H1 (cell line): ENCODE results near the gene AMOT. TPM values are rescaled to one million over a fixed set of nuclear protein-coding genes. Genes with fewer than 3 reads are reported as not detected.

ENCODE experiments used
- CTCF ChIA-PET: fragments of 300-600 bp; sonication (Branson Sonifier 250); formaldehyde crosslinking; loops from one replicate; lab custom pipeline; 2021; ENCODE audit not compliant: partially characterized antibody; lab: Charles Lee
- POLR2A ChIA-PET: fragments of 300-600 bp; sonication (Branson Sonifier 250); formaldehyde crosslinking; loops from one replicate; lab custom pipeline; 2021; ENCODE audit warnings: inconsistent platforms; ENCODE audit not compliant: partially characterized antibody; lab: Charles Lee
- DNase-seq, 2 experiments: peaks; one replicate each; pipeline versions ENCODE4 v3.0.0 to v3.0.0-alpha.2; 2010 to 2022; ENCODE audit warnings: low spot score in 2 of 2, low read depth in 1 of 2, mixed read lengths in 1 of 2
- FAIRE-seq: peaks from 2 replicates; lab custom pipeline; 2011; peaks lifted over from hg19 to GRCh38; lab: Jason Lieb, UNC
- H2AFZ ChIP-seq: 2 replicates; pipeline ENCODE4 v1.8.1; 2012; ENCODE audit warnings: low read length, inconsistent platforms
- H2AK5ac ChIP-seq: 2 replicates; pipeline ENCODE4 v1.6.1; 2013; ENCODE audit warnings: low read depth, low read length
- H2BK120ac ChIP-seq: replicated peaks from 2 replicates; pipeline ENCODE3; 2013; ENCODE audit warnings: low read depth, low read length, inconsistent platforms
- H2BK12ac ChIP-seq: 2 replicates; pipeline ENCODE4 v1.6.1; 2013; ENCODE audit warnings: low read depth, low read length
- H2BK15ac ChIP-seq: 2 replicates; pipeline ENCODE4 v1.6.1; 2013; ENCODE audit warnings: low read length
- H2BK20ac ChIP-seq: 2 replicates; pipeline ENCODE4 v1.6.1; 2013; ENCODE audit warnings: low read length
- H2BK5ac ChIP-seq: 2 replicates; pipeline ENCODE4 v1.6.1; 2013; ENCODE audit warnings: low read depth, low read length
- H3K14ac ChIP-seq: 2 replicates; pipeline ENCODE4 v1.6.1; 2013; ENCODE audit warnings: inconsistent platforms; ENCODE audit not compliant: insufficient read length
- H3K18ac ChIP-seq: 2 replicates; pipeline ENCODE4 v1.6.1; 2013; ENCODE audit warnings: low read length; ENCODE audit errors: extremely low read depth
- H3K23ac ChIP-seq: 2 replicates; pipeline ENCODE4 v1.6.1; 2013; ENCODE audit warnings: inconsistent platforms; ENCODE audit not compliant: insufficient read length
- H3K23me2 ChIP-seq: 2 replicates; pipeline ENCODE4 v1.6.1; 2013; ENCODE audit warnings: low read depth, low read length
- H3K27ac ChIP-seq: 2 replicates; pipeline ENCODE4 v1.6.1; 2011; ENCODE audit warnings: low read depth, low read length, inconsistent platforms
- H3K27me3 ChIP-seq, 4 experiments: replicated peaks in 1 of 4; 1 replicate in 1 of 4; 2 replicates in 3 of 4; pipeline versions ENCODE4 v1.6.1 to v1.8.1; 2011 to 2013; ENCODE audit warnings: low read length in 3 of 4, mild to moderate bottlenecking in 3 of 4, inconsistent platforms in 2 of 4, mixed read lengths in 2 of 4, moderate library complexity in 1 of 4; ENCODE audit not compliant: control insufficient read depth in 3 of 4, insufficient read depth in 3 of 4; ENCODE audit errors: extremely low read depth in 1 of 4
- H3K36me3 ChIP-seq, 4 experiments: 2 replicates each; pipeline versions ENCODE4 v1.6.1 to v1.8.1; 2011 to 2013; ENCODE audit warnings: mild to moderate bottlenecking in 4 of 4, low read length in 3 of 4, moderate library complexity in 2 of 4, control low read depth in 1 of 4, inconsistent platforms in 1 of 4; ENCODE audit not compliant: insufficient read depth in 4 of 4, control insufficient read depth in 2 of 4
- H3K4ac ChIP-seq: replicated peaks from 2 replicates; pipeline ENCODE3; 2013; ENCODE audit warnings: low read length, low read depth, mixed read lengths, inconsistent platforms; ENCODE audit not compliant: insufficient read length
- H3K4me1 ChIP-seq, 4 experiments: replicated peaks in 1 of 4; 1 replicate in 1 of 4; 2 replicates in 3 of 4; pipeline versions ENCODE4 v1.6.1 to v1.8.1; 2011 to 2013; ENCODE audit warnings: low read length in 3 of 4, inconsistent platforms in 2 of 4, mixed read lengths in 1 of 4; ENCODE audit not compliant: insufficient read depth in 4 of 4, control insufficient read depth in 3 of 4
- H3K4me2 ChIP-seq, 2 experiments: 2 replicates each; pipeline versions ENCODE4 v1.6.1 to v1.8.1; 2011 to 2013; ENCODE audit warnings: low read depth in 2 of 2, low read length in 2 of 2, control low read depth in 1 of 2, inconsistent platforms in 1 of 2, mild to moderate bottlenecking in 1 of 2; ENCODE audit not compliant: insufficient read depth in 1 of 2
- H3K4me3 ChIP-seq, 4 experiments: fragments of 200-600, 300-600 bp in 1 of 4; sonication (generic), shearing (Covaris generic), sonication (Bioruptor Twin) in 1 of 4; 2 replicates each; pipeline versions ENCODE4 v1.5.1 to v1.8.1; 2011 to 2016; ENCODE audit warnings: low read length in 4 of 4, low read depth in 3 of 4, control low read depth in 2 of 4, inconsistent platforms in 2 of 4, mild to moderate bottlenecking in 2 of 4, mixed read lengths in 1 of 4, moderate library complexity in 1 of 4; ENCODE audit not compliant: insufficient read depth in 2 of 4; ENCODE audit errors: extremely low read depth in 1 of 4
- H3K56ac ChIP-seq: replicated peaks from 2 replicates; pipeline ENCODE3; 2013; ENCODE audit warnings: low read depth, mild to moderate bottlenecking, mixed read lengths, low read length, inconsistent platforms; ENCODE audit not compliant: insufficient read length
- H3K79me1 ChIP-seq: 2 replicates; pipeline ENCODE4 v1.6.1; 2013; ENCODE audit warnings: low read depth, low read length, control low read depth
- H3K79me2 ChIP-seq, 2 experiments: 2 replicates each; pipeline versions ENCODE4 v1.6.1 to v1.8.1; 2012 to 2013; ENCODE audit warnings: low read length in 2 of 2, mild to moderate bottlenecking in 2 of 2, inconsistent platforms in 1 of 2; ENCODE audit not compliant: insufficient read depth in 2 of 2, control insufficient read depth in 1 of 2
- H3K9ac ChIP-seq, 4 experiments: replicated peaks in 1 of 4; 1 replicate in 1 of 4; 2 replicates in 3 of 4; pipeline versions ENCODE4 v1.6.1 to v1.8.1; 2011 to 2013; ENCODE audit warnings: low read depth in 3 of 4, low read length in 3 of 4, control low read depth in 2 of 4, mild to moderate bottlenecking in 2 of 4, moderate library complexity in 2 of 4, inconsistent platforms in 1 of 4; ENCODE audit errors: extremely low read depth in 1 of 4
- H3K9me3 ChIP-seq, 2 experiments: 2 replicates each; pipeline versions ENCODE4 v1.6.1 to v1.8.1; 2012 to 2013; ENCODE audit warnings: mild to moderate bottlenecking in 2 of 2, moderate library complexity in 2 of 2, control low read depth in 1 of 2, inconsistent platforms in 1 of 2, low read depth in 1 of 2, low read length in 1 of 2, mixed read lengths in 1 of 2; ENCODE audit not compliant: insufficient read depth in 2 of 2
- H4K20me1 ChIP-seq, 2 experiments: replicated peaks in 1 of 2; 2 replicates each; pipeline versions ENCODE3 to v1.8.1; 2011 to 2013; ENCODE audit warnings: inconsistent platforms in 2 of 2, low read length in 2 of 2, mild to moderate bottlenecking in 1 of 2; ENCODE audit not compliant: insufficient read depth in 2 of 2, control insufficient read depth in 1 of 2
- H4K5ac ChIP-seq: 2 replicates; pipeline ENCODE4 v1.6.1; 2013; ENCODE audit warnings: low read length, low read depth, mixed read lengths, inconsistent platforms; ENCODE audit not compliant: insufficient read length
- H4K8ac ChIP-seq: 2 replicates; pipeline ENCODE4 v1.8.0; 2013; ENCODE audit warnings: mild to moderate bottlenecking, moderate library complexity, low read length, inconsistent platforms; ENCODE audit not compliant: insufficient read depth; ENCODE audit errors: extremely low read depth
- H4K91ac ChIP-seq: replicated peaks from 2 replicates; pipeline ENCODE3; 2013; ENCODE audit warnings: low read length, mixed read lengths, inconsistent platforms; ENCODE audit not compliant: insufficient read length
- CEBPB ChIP-seq: IDR thresholded peaks from 2 replicates; pipeline ENCODE4 v1.6.1; 2012; ENCODE audit warnings: low read depth, low read length
- CHD1 ChIP-seq: IDR thresholded peaks from 2 replicates; pipeline ENCODE4 v1.6.1; 2012; ENCODE audit warnings: low read depth, low read length, improper control_type of control experiment
- EGR1 ChIP-seq: IDR thresholded peaks from 2 replicates; pipeline ENCODE4 v1.6.1; 2011; ENCODE audit warnings: low read depth, low read length, borderline replicate concordance
- EP300 ChIP-seq, 2 experiments: IDR thresholded peaks; 1 replicate in 1 of 2; 2 replicates in 1 of 2; pipeline ENCODE4 v1.6.1; 2011 to 2012; ENCODE audit warnings: low read depth in 2 of 2, low read length in 2 of 2, mild to moderate bottlenecking in 2 of 2, borderline replicate concordance in 1 of 2, inconsistent platforms in 1 of 2, moderate library complexity in 1 of 2
- EZH2 ChIP-seq: fragments of 200-600 bp; sonication (generic); IDR thresholded peaks from 2 replicates; pipeline ENCODE4 v1.7.1; 2012; ENCODE audit warnings: low read depth, mild to moderate bottlenecking, moderate library complexity, low read length, inconsistent platforms; ENCODE audit not compliant: severe bottlenecking
- HDAC6 ChIP-seq: IDR thresholded peaks from one replicate; pipeline ENCODE4 v1.7.1; 2012; ENCODE audit warnings: low read depth, mild to moderate bottlenecking, inconsistent platforms, low read length, moderate library complexity
- MAFK ChIP-seq: IDR thresholded peaks from 2 replicates; pipeline ENCODE4 v1.6.1; 2012; ENCODE audit warnings: low read depth, mild to moderate bottlenecking, improper control_type of control experiment, low read length
- MAX ChIP-seq: IDR thresholded peaks from 2 replicates; pipeline ENCODE4 v1.6.1; 2012; ENCODE audit warnings: inconsistent platforms
- SIRT6 ChIP-seq: IDR thresholded peaks from one replicate; pipeline ENCODE4 v1.7.1; 2012; ENCODE audit warnings: low read length, inconsistent platforms
- TCF12 ChIP-seq: IDR thresholded peaks from 2 replicates; pipeline ENCODE4 v1.6.1; 2011; ENCODE audit warnings: low read depth, mild to moderate bottlenecking, low read length
- WGBS, 2 experiments: shearing (Covaris generic) in 1 of 2; methylation state at CpG; one replicate each; pipeline versions ENCODE4 v1.1.6 to v1.1.7; 2013 to 2015; ENCODE audit warnings: low lambda C conversion rate in 2 of 2, mixed read lengths in 2 of 2, inconsistent platforms in 1 of 2, low coverage in 1 of 2, missing lambda C conversion rate in 1 of 2; ENCODE audit not compliant: insufficient replicate concordance in 2 of 2, insufficient coverage in 1 of 2, insufficient read length in 1 of 2; ENCODE audit errors: extremely low coverage in 1 of 2, missing lambda C conversion rate in 1 of 2; 5-methylcytosine and 5-hydroxymethylcytosine counted together
- polyA plus RNA-seq, 7 experiments: library from polyadenylated mRNA; depleted of rRNA in 3 of 7; stranded (reverse) in 5 of 7; unstranded in 2 of 7; fragments of >200 nt in 5 of 7; fragments of 200-250 nt in 2 of 7; gene quantifications; 1 replicate in 5 of 7; 2 replicates in 1 of 7; 4 replicates in 1 of 7; pipeline versions ENCODE4 v1.2.1 to v1.2.3, GENCODE V29; 2011 to 2013; ENCODE audit warnings: missing spikeins in 2 of 7, mixed read lengths in 2 of 7
- total RNA-seq: library from RNA; stranded (reverse); fragmentation: NEBNext Ultra II Directional; extraction: Animal tissue kit (Norgen Biotek cat#: 25700); gene quantifications from 2 replicates; pipeline ENCODE4 v1.2.1, GENCODE V29; 2021
- TF ChIP-seq, protein P1 (sequence below): IDR thresholded peaks from 2 replicates; pipeline ENCODE4 v1.6.1; 2012; ENCODE audit warnings: low read length, inconsistent platforms

AMOT gene
- total and polyA plus RNA-seq, 2 of the 8 experiments (the other 6 are each of a cell fraction or from before 2014, with no cell fraction given) = 2.3 to 7.1 TPM

DNA sequence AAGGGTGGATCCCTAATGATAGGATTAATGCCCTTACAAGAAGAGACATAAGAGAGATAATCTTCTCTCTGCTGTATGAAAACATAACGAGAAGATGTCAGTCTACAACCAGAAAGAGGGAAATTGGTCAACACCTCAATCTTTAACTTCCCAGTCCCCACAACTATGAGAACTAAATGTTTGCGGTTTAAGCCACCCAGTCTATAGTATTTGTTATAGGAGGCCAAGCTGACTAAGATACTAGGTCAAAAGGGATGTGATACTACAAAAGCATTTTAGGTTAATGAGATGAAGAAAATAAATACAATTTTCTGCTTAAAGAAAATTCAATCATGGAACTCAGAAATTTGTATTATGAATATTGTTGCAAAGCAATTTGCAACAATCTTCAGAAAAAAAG is 105.5 kb downstream of the AMOT start:
- no peak overlapping the region for H3K4ac ChIP-seq
- no peak overlapping the region for H4K8ac ChIP-seq
- H4K20me1 ChIP-seq = no peaks in the 10 kb centered on the region
- peaks cover 0 to 12% (median 0%) of the 10 kb centered on the region in 4 experiments; a peak in 1 of 7 replicates for H3K4me1 ChIP-seq
- H3K27ac ChIP-seq = no peak overlapping the region
- no peak overlapping the region for H3K4me3 ChIP-seq
- H3K9me3 ChIP-seq = no peaks in the 10 kb centered on the region
- H3K23ac ChIP-seq = no peak overlapping the region
- TF ChIP-seq, protein P1, sequence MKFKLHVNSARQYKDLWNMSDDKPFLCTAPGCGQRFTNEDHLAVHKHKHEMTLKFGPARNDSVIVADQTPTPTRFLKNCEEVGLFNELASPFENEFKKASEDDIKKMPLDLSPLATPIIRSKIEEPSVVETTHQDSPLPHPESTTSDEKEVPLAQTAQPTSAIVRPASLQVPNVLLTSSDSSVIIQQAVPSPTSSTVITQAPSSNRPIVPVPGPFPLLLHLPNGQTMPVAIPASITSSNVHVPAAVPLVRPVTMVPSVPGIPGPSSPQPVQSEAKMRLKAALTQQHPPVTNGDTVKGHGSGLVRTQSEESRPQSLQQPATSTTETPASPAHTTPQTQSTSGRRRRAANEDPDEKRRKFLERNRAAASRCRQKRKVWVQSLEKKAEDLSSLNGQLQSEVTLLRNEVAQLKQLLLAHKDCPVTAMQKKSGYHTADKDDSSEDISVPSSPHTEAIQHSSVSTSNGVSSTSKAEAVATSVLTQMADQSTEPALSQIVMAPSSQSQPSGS = no peak
- TF ChIP-seq EZH2 (no peak), MAX (no peak), TCF12 (no peak), MAFK (no peak), HDAC6 (no peak), CEBPB (no peak), SIRT6 (no peak), EGR1 (no peak), EP300 (IDR thresholded peaks at IDR 0.05; ENCODE audit: borderline replicate concordance in 1 of 2, low read depth in 2 of 2, low read length in 2 of 2) (no peak), CHD1 (no peak)
- H2BK20ac ChIP-seq = no peak overlapping the region
- H3K79me1 ChIP-seq = no peaks in the 10 kb centered on the region
- H3K23me2 ChIP-seq = no peaks in the 10 kb centered on the region
- H2BK15ac ChIP-seq = no peak overlapping the region
- H3K36me3 ChIP-seq = no peaks in the 10 kb centered on the region
- H4K5ac ChIP-seq = no peak overlapping the region
- no peak overlapping the region for H2BK5ac ChIP-seq
- no peak overlapping the region for H3K4me2 ChIP-seq
- H2AFZ ChIP-seq = no peak overlapping the region
- no peak overlapping the region for H3K14ac ChIP-seq
- no peak overlapping the region for H4K91ac ChIP-seq
- no peak for DNase-seq
- no peaks in the 10 kb centered on the region for H3K79me2 ChIP-seq
- ChIA-PET CTCF (no interaction called here), POLR2A (no interaction called here)
- FAIRE-seq = no peak
- H3K27me3 ChIP-seq = no peaks in the 10 kb centered on the region
- no peak overlapping the region for H2BK120ac ChIP-seq
- WGBS, 2 experiments = 100% methylated on average over 1 of the region's 2 CpGs; no CpG with 5 or more reads in 1 of the 2 experiments
- H3K9ac ChIP-seq = no peak overlapping the region
- no peak overlapping the region for H3K56ac ChIP-seq
- H3K18ac ChIP-seq = no peak overlapping the region
- no peak overlapping the region for H2BK12ac ChIP-seq
- H2AK5ac ChIP-seq = no peak overlapping the region
